Measurements from ENCODE around the gene FRMD1. TPM values are rescaled to one million over a fixed set of nuclear protein-coding genes. Genes with fewer than 3 reads are reported as not detected.

Gene FRMD1
- total RNA-seq, 1 experiment from 2014 or later: not detected

DNA sequence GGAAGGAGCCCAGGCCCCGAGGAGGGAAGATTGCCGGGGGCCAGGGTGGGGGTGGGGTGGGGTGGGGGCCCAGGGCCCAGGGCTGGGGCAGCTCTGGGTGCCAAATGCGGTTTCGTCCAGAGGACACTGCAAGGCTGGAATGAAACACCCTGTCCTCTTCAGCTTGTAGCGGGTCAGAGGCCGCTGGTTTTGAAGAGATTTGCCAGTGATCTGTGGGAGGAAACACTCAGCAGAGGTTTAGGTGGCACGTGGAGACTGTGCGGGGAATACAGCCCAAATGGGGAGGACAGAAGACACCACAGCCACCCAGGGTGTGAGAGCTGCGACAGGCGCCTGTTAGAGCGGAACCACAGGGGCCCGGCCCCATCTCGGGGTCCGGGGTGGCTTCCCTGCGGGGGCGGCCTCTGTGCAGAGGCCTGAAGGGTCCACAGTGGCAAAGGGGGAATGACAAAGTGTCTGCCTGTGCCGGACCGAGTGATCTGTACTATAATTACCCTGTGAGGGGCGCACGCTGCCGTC is 29.2 kb downstream of the FRMD1 start:
- DNase-seq (no peak), ATAC-seq (no peak)
- ChIA-PET CTCF (no interaction called here), POLR2A (ENCODE audit: unreplicated experiment) (no interaction called here)
- no peak overlapping the region for H2AFZ ChIP-seq (ENCODE audit: low read length)
- no TSS peak for BruUV-seq (replicated peaks)
- H3K9ac ChIP-seq (ENCODE audit: low read length): no peak overlapping the region
- TF ChIP-seq EZH2phosphoT487 (IDR thresholded peaks at IDR 0.05; ENCODE audit: borderline replicate concordance, low read length) (no peak), EZH2 (IDR thresholded peaks at IDR 0.05; ENCODE audit: low read length, unreplicated experiment) (no peak)
- TF ChIP-seq, protein P1, sequence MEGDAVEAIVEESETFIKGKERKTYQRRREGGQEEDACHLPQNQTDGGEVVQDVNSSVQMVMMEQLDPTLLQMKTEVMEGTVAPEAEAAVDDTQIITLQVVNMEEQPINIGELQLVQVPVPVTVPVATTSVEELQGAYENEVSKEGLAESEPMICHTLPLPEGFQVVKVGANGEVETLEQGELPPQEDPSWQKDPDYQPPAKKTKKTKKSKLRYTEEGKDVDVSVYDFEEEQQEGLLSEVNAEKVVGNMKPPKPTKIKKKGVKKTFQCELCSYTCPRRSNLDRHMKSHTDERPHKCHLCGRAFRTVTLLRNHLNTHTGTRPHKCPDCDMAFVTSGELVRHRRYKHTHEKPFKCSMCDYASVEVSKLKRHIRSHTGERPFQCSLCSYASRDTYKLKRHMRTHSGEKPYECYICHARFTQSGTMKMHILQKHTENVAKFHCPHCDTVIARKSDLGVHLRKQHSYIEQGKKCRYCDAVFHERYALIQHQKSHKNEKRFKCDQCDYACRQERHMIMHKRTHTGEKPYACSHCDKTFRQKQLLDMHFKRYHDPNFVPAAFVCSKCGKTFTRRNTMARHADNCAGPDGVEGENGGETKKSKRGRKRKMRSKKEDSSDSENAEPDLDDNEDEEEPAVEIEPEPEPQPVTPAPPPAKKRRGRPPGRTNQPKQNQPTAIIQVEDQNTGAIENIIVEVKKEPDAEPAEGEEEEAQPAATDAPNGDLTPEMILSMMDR (conservative IDR thresholded peaks at IDR 0.05; ENCODE audit: low read depth, low read length): no peak
- intact Hi-C loops (cut with micrococcal nuclease): no loop called here
- no peaks in the 10 kb centered on the region for H3K36me3 ChIP-seq (ENCODE audit: low read depth, low read length)
- H3K79me2 ChIP-seq (ENCODE audit: low read length): no peaks in the 10 kb centered on the region
- H3K27me3 ChIP-seq (ENCODE audit: low read length): no peaks in the 10 kb centered on the region
- no peaks in the 10 kb centered on the region for H3K9me3 ChIP-seq (ENCODE audit: low read length)
- no peaks in the 10 kb centered on the region for H3K9me2 ChIP-seq (replicated peaks; ENCODE audit: low read length)
- no peaks in the 10 kb centered on the region for H3F3A ChIP-seq (ENCODE audit: low read length, unreplicated experiment)
- H3K27ac ChIP-seq (ENCODE audit: low read length): no peak overlapping the region
- H3K4me1 ChIP-seq (ENCODE audit: insufficient read depth, low read length): no peaks in the 10 kb centered on the region
- H3K4me3 ChIP-seq (ENCODE audit: low read length): no peak overlapping the region
- H4K20me1 ChIP-seq (ENCODE audit: low read length): no peaks in the 10 kb centered on the region
- H3K4me2 ChIP-seq (ENCODE audit: low read length): no peak overlapping the region

DNA sequence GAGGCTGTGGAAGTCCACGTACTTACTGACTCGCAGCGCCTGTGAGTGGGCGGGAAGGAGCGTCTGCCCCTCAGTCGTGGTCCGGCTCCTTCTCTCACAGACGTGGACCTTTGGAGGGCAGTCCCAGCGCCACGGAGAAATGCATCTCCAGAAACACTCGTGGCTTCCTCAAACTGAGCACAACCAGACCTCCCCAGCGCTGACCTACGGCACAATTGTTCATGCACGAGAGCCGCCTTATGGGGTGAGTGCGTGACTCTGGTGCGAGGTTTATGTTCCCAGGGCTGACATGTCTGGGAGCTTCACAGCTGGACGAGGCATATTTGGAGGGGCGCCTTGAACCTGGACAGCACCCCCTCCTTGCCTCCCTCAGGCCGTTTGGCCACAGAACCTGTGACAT is 29.7 kb downstream of the FRMD1 start:
- BruUV-seq (replicated peaks): no TSS peak
- no peaks in the 10 kb centered on the region for H3K4me1 ChIP-seq (ENCODE audit: insufficient read depth, low read length)
- CTCF ChIA-PET: no interaction called here

DNA sequence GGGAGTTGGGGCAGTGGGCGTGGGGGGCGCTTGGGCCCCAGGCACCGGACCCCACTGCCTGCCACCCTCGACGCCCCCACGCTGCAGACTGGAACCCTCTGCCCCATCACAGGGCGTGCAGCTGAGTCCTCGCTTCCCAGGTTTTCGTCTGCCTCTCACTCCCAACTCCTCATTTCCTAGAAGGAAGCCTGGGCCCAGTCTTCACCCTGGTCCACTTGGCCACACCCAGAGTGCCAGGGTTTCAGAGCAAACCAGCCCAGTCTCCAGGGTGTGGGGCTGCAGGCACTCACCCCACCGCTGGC is 30.3 kb downstream of the FRMD1 start:
- POLR2A ChIA-PET (ENCODE audit: unreplicated experiment): no interaction called here
- H3K4me3 ChIP-seq (ENCODE audit: low read length): no peak overlapping the region
- no peaks in the 10 kb centered on the region for H3K9me3 ChIP-seq (ENCODE audit: low read length)
- TF ChIP-seq, protein P1 (conservative IDR thresholded peaks at IDR 0.05; ENCODE audit: low read depth, low read length): no peak
- TF ChIP-seq EZH2 (IDR thresholded peaks at IDR 0.05; ENCODE audit: low read length, unreplicated experiment) (no peak), EZH2phosphoT487 (IDR thresholded peaks at IDR 0.05; ENCODE audit: borderline replicate concordance, low read length) (no peak)
- ATAC-seq (no peak), DNase-seq (no peak)
- no peaks in the 10 kb centered on the region for H4K20me1 ChIP-seq (ENCODE audit: low read length)
- H3F3A ChIP-seq (ENCODE audit: low read length, unreplicated experiment): no peaks in the 10 kb centered on the region
- H3K27me3 ChIP-seq (ENCODE audit: low read length): no peaks in the 10 kb centered on the region
- no peak overlapping the region for H3K9ac ChIP-seq (ENCODE audit: low read length)
- no peaks in the 10 kb centered on the region for H3K9me2 ChIP-seq (replicated peaks; ENCODE audit: low read length)
- intact Hi-C loops (cut with micrococcal nuclease): no loop called here
- no peaks in the 10 kb centered on the region for H3K36me3 ChIP-seq (ENCODE audit: low read depth, low read length)
- no peak overlapping the region for H3K4me2 ChIP-seq (ENCODE audit: low read length)
- CTCF ChIA-PET: no interaction called here
- H3K4me1 ChIP-seq (ENCODE audit: insufficient read depth, low read length): no peaks in the 10 kb centered on the region
- no TSS peak for BruUV-seq (replicated peaks)
- no peak overlapping the region for H2AFZ ChIP-seq (ENCODE audit: low read length)
- no peak overlapping the region for H3K27ac ChIP-seq (ENCODE audit: low read length)
- H3K79me2 ChIP-seq (ENCODE audit: low read length): no peaks in the 10 kb centered on the region

More for the DNA sequence above, 29.7 kb downstream of the FRMD1 start:
- H3K9ac ChIP-seq (ENCODE audit: low read length): no peak overlapping the region
- DNase-seq (no peak), ATAC-seq (no peak)
- no peak overlapping the region for H3K4me3 ChIP-seq (ENCODE audit: low read length)
- H3K9me2 ChIP-seq (replicated peaks; ENCODE audit: low read length): no peaks in the 10 kb centered on the region
- H3F3A ChIP-seq (ENCODE audit: low read length, unreplicated experiment): no peaks in the 10 kb centered on the region
- no peaks in the 10 kb centered on the region for H4K20me1 ChIP-seq (ENCODE audit: low read length)
- no peaks in the 10 kb centered on the region for H3K79me2 ChIP-seq (ENCODE audit: low read length)
- H3K27me3 ChIP-seq (ENCODE audit: low read length): no peaks in the 10 kb centered on the region
- no peak for TF ChIP-seq EZH2phosphoT487 (IDR thresholded peaks at IDR 0.05; ENCODE audit: borderline replicate concordance, low read length)
- TF ChIP-seq, protein P1 (conservative IDR thresholded peaks at IDR 0.05; ENCODE audit: low read depth, low read length): no peak
- no peak for TF ChIP-seq EZH2 (IDR thresholded peaks at IDR 0.05; ENCODE audit: low read length, unreplicated experiment)
- POLR2A ChIA-PET (ENCODE audit: unreplicated experiment): no interaction called here
- intact Hi-C loops (cut with micrococcal nuclease): no loop called here
- no peaks in the 10 kb centered on the region for H3K36me3 ChIP-seq (ENCODE audit: low read depth, low read length)
- H3K9me3 ChIP-seq (ENCODE audit: low read length): no peaks in the 10 kb centered on the region
- H3K4me2 ChIP-seq (ENCODE audit: low read length): no peak overlapping the region
- H3K27ac ChIP-seq (ENCODE audit: low read length): no peak overlapping the region
- no peak overlapping the region for H2AFZ ChIP-seq (ENCODE audit: low read length)
